Esophagus muscularis mucosa (tissue), 4 donors: ENCODE measurements around the gene ARL14EPL. TPM values are rescaled to one million over a fixed set of nuclear protein-coding genes. Genes with fewer than 3 reads are reported as not detected.

Source experiments
- DNase-seq: peaks from one replicate; pipeline ENCODE4 v3.0.0-alpha.2; 2017; ENCODE audit errors: extremely low spot score
- H3K27ac ChIP-seq, 4 donors: fragments of 200-600 bp; sonication (generic); replicated peaks in 1 of 4; 1 replicate in 3 of 4; 2 replicates in 1 of 4; pipeline ENCODE4 v1.5.1; 2016 to 2019; ENCODE audit warnings: mild to moderate bottlenecking in 1 of 4
- H3K27me3 ChIP-seq, 4 donors: fragments of 200-600 bp; sonication (generic); one replicate each; pipeline versions ENCODE4 v1.5.1 to v1.6.0; 2016 to 2019
- H3K36me3 ChIP-seq, 4 donors: fragments of 200-600 bp; sonication (generic); one replicate each; pipeline ENCODE4 v1.5.1; 2016 to 2019
- H3K4me1 ChIP-seq, 4 donors: fragments of 200-600 bp; sonication (generic); one replicate each; pipeline ENCODE4 v1.5.1; 2016 to 2019
- H3K4me3 ChIP-seq, 4 donors: fragments of 200-600 bp; sonication (generic); 1 replicate in 2 of 4; 2 replicates in 2 of 4; pipeline ENCODE4 v1.5.1; 2016 to 2019; ENCODE audit warnings: mild to moderate bottlenecking in 4 of 4, moderate library complexity in 1 of 4
- H3K9me3 ChIP-seq, 4 donors: fragments of 200-600 bp; sonication (generic); 1 replicate in 3 of 4; 2 replicates in 1 of 4; pipeline ENCODE4 v1.5.1; 2016 to 2019
- EP300 ChIP-seq: sonication (generic); formaldehyde crosslinking; IDR thresholded peaks from one replicate; pipeline ENCODE4 v1.6.1; 2017; ENCODE audit warnings: antibody characterized with exemption
- POLR2A ChIP-seq: fragments of 450-650 bp; IDR thresholded peaks from one replicate; pipeline ENCODE4 v1.6.1; 2017; ENCODE audit warnings: antibody characterized with exemption, moderate library complexity, mild to moderate bottlenecking, low read depth
- POLR2AphosphoS5 ChIP-seq, 2 donors: sonication (generic); formaldehyde crosslinking; IDR thresholded peaks; one replicate each; pipeline ENCODE4 v1.6.1; 2017; ENCODE audit warnings: antibody characterized with exemption in 2 of 2
- WGBS: methylation state at CpG from one replicate; pipeline ENCODE4 v1.1.5; 2018; 5-methylcytosine and 5-hydroxymethylcytosine counted together
- intact Hi-C: fragments of 100-400 bp; cut with DNase I; formaldehyde crosslinking; loops from one replicate; pipeline ENCODE4 v1.15.1; 2023
- total RNA-seq, 4 donors: library from RNA; depleted of rRNA; stranded (reverse); fragments of >200 nt; gene quantifications; one replicate each; pipeline versions ENCODE4 v1.1.0 to v1.2.1, GENCODE V29; 2016
- TF ChIP-seq, protein P1 (sequence below), 3 experiments: fragments of 200-600 bp in 2 of 3; fragments of 450-650 bp in 1 of 3; sonication (generic) in 2 of 3; IDR thresholded peaks; one replicate each; pipeline ENCODE4 v1.5.1; 2017 to 2019; ENCODE audit warnings: antibody characterized with exemption in 3 of 3, mild to moderate bottlenecking in 2 of 3, moderate library complexity in 1 of 3

The ARL14EPL gene
- total RNA-seq, 4 donors from 2014 or later: not detected

DNA sequence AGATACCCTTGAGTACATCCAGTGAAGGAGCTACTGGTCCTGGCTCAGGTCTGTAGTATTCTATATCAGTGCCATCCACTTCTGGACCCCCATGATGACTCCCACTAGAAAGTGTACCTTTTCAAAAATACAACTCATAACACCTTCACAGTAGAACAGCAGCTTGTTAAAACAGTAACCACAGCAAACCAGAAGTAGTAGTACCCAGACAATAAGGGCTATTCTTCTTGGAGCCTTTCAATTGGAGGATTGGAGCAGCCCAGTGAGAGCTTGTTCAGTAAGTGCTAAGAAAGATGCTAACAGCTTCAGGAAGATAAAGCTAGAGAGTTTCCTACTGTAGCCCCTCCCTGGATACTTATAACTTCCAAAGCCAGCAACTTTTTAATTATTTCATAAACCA lies 10.1 kb downstream of the ARL14EPL start:
- DNase-seq: no peak
- Histone ChIP-seq H3K27me3 (peaks cover 0 to 7% (median 0%) of the 10 kb centered on the region in 4 donors), H3K9me3 (no peaks in the 10 kb centered on the region), H3K36me3 (no peaks in the 10 kb centered on the region), H3K4me3 (no peak overlapping the region), H3K4me1 (no peaks in the 10 kb centered on the region), H3K27ac (no peak overlapping the region)
- no peak for TF ChIP-seq POLR2A
- TF ChIP-seq POLR2AphosphoS5 (IDR thresholded peaks at IDR 0.05): no peak
- TF ChIP-seq EP300: no peak
- TF ChIP-seq, protein P1, sequence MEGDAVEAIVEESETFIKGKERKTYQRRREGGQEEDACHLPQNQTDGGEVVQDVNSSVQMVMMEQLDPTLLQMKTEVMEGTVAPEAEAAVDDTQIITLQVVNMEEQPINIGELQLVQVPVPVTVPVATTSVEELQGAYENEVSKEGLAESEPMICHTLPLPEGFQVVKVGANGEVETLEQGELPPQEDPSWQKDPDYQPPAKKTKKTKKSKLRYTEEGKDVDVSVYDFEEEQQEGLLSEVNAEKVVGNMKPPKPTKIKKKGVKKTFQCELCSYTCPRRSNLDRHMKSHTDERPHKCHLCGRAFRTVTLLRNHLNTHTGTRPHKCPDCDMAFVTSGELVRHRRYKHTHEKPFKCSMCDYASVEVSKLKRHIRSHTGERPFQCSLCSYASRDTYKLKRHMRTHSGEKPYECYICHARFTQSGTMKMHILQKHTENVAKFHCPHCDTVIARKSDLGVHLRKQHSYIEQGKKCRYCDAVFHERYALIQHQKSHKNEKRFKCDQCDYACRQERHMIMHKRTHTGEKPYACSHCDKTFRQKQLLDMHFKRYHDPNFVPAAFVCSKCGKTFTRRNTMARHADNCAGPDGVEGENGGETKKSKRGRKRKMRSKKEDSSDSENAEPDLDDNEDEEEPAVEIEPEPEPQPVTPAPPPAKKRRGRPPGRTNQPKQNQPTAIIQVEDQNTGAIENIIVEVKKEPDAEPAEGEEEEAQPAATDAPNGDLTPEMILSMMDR (IDR thresholded peaks at IDR 0.05): no peak
- intact Hi-C loops: no loop called here

DNA sequence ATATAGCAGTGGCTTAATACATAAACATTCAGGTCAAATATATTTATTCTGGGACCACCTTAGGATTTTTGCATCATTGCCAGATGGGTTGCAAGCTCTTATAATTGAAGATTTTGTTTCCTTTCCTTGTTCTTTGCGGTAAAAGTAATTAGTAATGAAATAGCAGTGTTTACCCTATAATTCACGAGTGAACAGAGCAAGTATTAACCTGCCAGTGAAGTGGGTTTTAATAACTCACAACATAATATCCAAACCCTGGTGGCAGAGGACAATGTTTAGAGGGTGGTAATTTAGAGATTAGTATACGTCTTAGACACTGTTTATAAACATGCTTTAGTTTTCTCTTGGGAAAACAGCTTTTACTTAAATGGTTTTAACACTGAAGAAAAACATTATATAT lies 11.8 kb downstream of the ARL14EPL start:
- Histone ChIP-seq H3K4me1 (no peaks in the 10 kb centered on the region), H3K4me3 (no peak overlapping the region), H3K27ac (no peak overlapping the region), H3K27me3 (no peaks in the 10 kb centered on the region), H3K36me3 (no peaks in the 10 kb centered on the region), H3K9me3 (no peaks in the 10 kb centered on the region)
- 60% methylated on average over 3 of the region's 3 CpGs for WGBS
- no peak for DNase-seq
- intact Hi-C loops: no loop called here
- no peak for TF ChIP-seq POLR2A
- TF ChIP-seq EP300: no peak
- no peak for TF ChIP-seq POLR2AphosphoS5 (IDR thresholded peaks at IDR 0.05)
- TF ChIP-seq, protein P1 (IDR thresholded peaks at IDR 0.05): no peak

DNA sequence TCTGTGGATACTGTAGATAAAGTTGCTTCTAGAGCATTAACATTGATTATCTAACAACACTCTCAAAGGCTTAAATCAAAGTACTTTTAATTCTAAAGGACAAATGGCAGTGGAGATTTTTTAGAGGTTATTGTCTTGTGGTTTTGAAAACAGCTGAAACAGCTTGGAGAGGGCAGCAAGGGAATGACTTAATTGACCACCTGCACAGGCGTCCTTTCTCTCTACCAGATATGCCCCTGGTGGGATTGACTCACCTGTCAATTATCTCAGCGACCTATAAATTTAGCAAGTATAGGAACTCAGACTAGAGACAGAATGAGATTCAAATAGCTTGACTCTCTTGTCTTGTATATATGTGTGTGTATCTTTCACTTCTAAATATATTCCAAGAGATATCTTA lies 13.5 kb downstream of the ARL14EPL start:
- intact Hi-C loops: no loop called here
- Histone ChIP-seq H3K27ac (no peak overlapping the region), H3K4me1 (no peaks in the 10 kb centered on the region), H3K4me3 (no peak overlapping the region), H3K27me3 (no peaks in the 10 kb centered on the region), H3K9me3 (no peaks in the 10 kb centered on the region), H3K36me3 (no peaks in the 10 kb centered on the region)
- TF ChIP-seq EP300: no peak
- TF ChIP-seq POLR2AphosphoS5 (IDR thresholded peaks at IDR 0.05): no peak
- TF ChIP-seq, protein P1 (IDR thresholded peaks at IDR 0.05): no peak
- TF ChIP-seq POLR2A: no peak
- WGBS: 74% methylated on average over 2 of the region's 2 CpGs
- DNase-seq: no peak

DNA sequence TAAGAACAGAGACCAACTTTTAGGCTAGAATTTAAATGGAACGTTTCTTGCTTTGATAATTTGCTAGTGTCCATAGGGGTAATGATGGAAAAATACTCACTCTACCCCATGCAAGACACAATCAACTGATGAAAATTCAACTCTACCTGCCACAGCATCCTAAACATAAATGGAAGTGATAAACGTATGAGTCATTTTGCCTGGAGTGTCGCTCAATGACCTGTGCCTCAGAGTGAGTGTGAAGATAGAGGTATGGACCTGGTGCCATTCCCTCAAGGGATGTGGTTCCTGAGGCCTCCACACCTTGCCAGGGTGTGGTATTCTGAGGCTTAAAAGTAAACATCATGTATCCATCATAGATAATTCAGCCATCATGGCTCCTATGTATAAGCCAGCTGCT lies 14.0 kb downstream of the ARL14EPL start:
- intact Hi-C loops: no loop called here
- no peaks in the 10 kb centered on the region for H3K36me3 ChIP-seq
- 82% methylated on average over 3 of the region's 3 CpGs for WGBS

DNA sequence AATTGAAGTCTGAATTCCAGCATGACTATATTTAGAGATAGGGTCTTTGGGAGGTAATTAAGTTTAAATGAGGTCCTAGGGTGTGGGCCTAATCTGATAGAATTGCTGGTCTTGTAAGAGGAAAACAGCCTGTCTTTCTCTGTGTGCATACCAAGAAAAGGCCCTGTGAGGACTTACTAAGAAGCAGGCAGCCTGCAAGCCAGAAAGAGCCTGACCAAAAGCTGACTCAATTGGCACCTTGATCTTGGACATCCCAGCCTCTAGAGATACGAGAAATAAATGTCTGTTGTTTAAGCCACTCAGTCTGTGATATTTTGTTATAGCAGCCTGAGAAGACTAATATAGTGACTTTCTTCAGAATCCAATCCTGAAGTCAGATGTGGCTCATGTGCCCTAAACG lies 14.6 kb downstream of the ARL14EPL start:
- 90% methylated on average over 2 of the region's 2 CpGs for WGBS
- H3K27me3 ChIP-seq: no peaks in the 10 kb centered on the region
- no peak overlapping the region for H3K4me3 ChIP-seq
- no peaks in the 10 kb centered on the region for H3K4me1 ChIP-seq
- no peak overlapping the region for H3K27ac ChIP-seq
- TF ChIP-seq, protein P1 (IDR thresholded peaks at IDR 0.05): no peak
- TF ChIP-seq EP300 (no peak), POLR2AphosphoS5 (IDR thresholded peaks at IDR 0.05) (no peak), POLR2A (no peak)
- no peaks in the 10 kb centered on the region for H3K36me3 ChIP-seq
- no peak for DNase-seq
- no peaks in the 10 kb centered on the region for H3K9me3 ChIP-seq
- intact Hi-C loops: no loop called here

More for the DNA sequence above, 14.0 kb downstream of the ARL14EPL start:
- no peak for DNase-seq
- TF ChIP-seq POLR2AphosphoS5 (IDR thresholded peaks at IDR 0.05) (no peak), POLR2A (no peak), EP300 (no peak)
- TF ChIP-seq, protein P1 (IDR thresholded peaks at IDR 0.05): no peak
- no peak overlapping the region for H3K27ac ChIP-seq
- no peaks in the 10 kb centered on the region for H3K9me3 ChIP-seq
- H3K4me1 ChIP-seq: no peaks in the 10 kb centered on the region
- no peaks in the 10 kb centered on the region for H3K27me3 ChIP-seq
- H3K4me3 ChIP-seq: no peak overlapping the region
